ENCODE data around the gene SLC12A2. TPM values are rescaled to one million over a fixed set of nuclear protein-coding genes. Genes with fewer than 3 reads are reported as not detected.
A peak's percentile ranks its signal among the peaks of the same experiment; 100 is the strongest.

SLC12A2 gene
- 100 to 1,000 TPM in 2 of 3 donors, 10 to 100 TPM in 1; 67.6 to 207 (median 151) TPM for total RNA-seq
- long read RNA-seq, donor 1, full-length matches to known transcripts: 6 of 16 reads
- long read RNA-seq, donor 1, partial matches to known transcripts: 7 of 16 reads
- long read RNA-seq, donor 1, other reads (novel, unspliced or antisense): 3 of 16 reads
- long read RNA-seq, donor 2, partial matches to known transcripts: 4 of 23 reads
- long read RNA-seq, donor 2, other reads (novel, unspliced or antisense): 19 of 23 reads

GRCh38 chr5:128083033-128083810, at the start of gene SLC12A2:
Gene SLC12A2 (plus strand): TSS chr5:128083766. CDS start chr5:128083955, 189 bp downstream.
- TF ChIP-seq CTCF (IDR thresholded peaks at IDR 0.05): no peak
- intact Hi-C loops (cut with DNase I, micrococcal nuclease): no loop called here
- ATAC-seq: peak; percentile 88
- DNase-seq: peak; percentile 92 to 96 (median 93)
- Histone ChIP-seq H3K36me3 (ENCODE audit: low read depth) (no peaks in the 10 kb centered on the region), H3K4me3 (peak within 1 kb of the TSS; percentile 81), H3K4me1 (ENCODE audit: low read depth) (peaks cover 17% of the 10 kb centered on the region), H3K9me3 (no peaks in the 10 kb centered on the region)

GRCh38 chr5:128035689-128036088, 47.9 kb upstream of the SLC12A2 start:
- H3K4me1 ChIP-seq (ENCODE audit: low read depth): no peaks in the 10 kb centered on the region
- no peaks in the 10 kb centered on the region for H3K36me3 ChIP-seq (ENCODE audit: low read depth)
- no peaks in the 10 kb centered on the region for H3K9me3 ChIP-seq
- intact Hi-C loops (cut with DNase I, micrococcal nuclease): no loop called here
- DNase-seq (no peak), ATAC-seq (no peak)
- TF ChIP-seq CTCF (IDR thresholded peaks at IDR 0.05): no peak
- no peak overlapping the region for H3K4me3 ChIP-seq

- TF ChIP-seq CTCF (IDR thresholded peaks at IDR 0.05): no peak
- ATAC-seq (no peak), DNase-seq (no peak)
- intact Hi-C loops (cut with DNase I, micrococcal nuclease): no loop called here
- no peaks in the 10 kb centered on the region for H3K36me3 ChIP-seq (ENCODE audit: low read depth)
- H3K9me3 ChIP-seq: no peaks in the 10 kb centered on the region
- no peaks in the 10 kb centered on the region for H3K4me1 ChIP-seq (ENCODE audit: low read depth)
- no peak overlapping the region for H3K4me3 ChIP-seq
Measured at GRCh38 chr5:128036950-128037349, 46.6 kb upstream of the SLC12A2 start.

- no peak overlapping the region for H3K4me3 ChIP-seq
- H3K4me1 ChIP-seq (ENCODE audit: low read depth): no peaks in the 10 kb centered on the region
- H3K36me3 ChIP-seq (ENCODE audit: low read depth): no peaks in the 10 kb centered on the region
- intact Hi-C loops (cut with DNase I, micrococcal nuclease): no loop called here
- TF ChIP-seq CTCF (IDR thresholded peaks at IDR 0.05): no peak
- ATAC-seq: no peak
- no peaks in the 10 kb centered on the region for H3K9me3 ChIP-seq
- DNase-seq: no peak
Measured at GRCh38 chr5:128038643-128039042, 44.9 kb upstream of the SLC12A2 start.

- Histone ChIP-seq H3K4me1 (ENCODE audit: low read depth) (no peaks in the 10 kb centered on the region), H3K9me3 (no peaks in the 10 kb centered on the region), H3K36me3 (ENCODE audit: low read depth) (no peaks in the 10 kb centered on the region), H3K4me3 (no peak overlapping the region)
- intact Hi-C loops (cut with DNase I, micrococcal nuclease): no loop called here
- no peak for TF ChIP-seq CTCF (IDR thresholded peaks at IDR 0.05)
- DNase-seq (no peak), ATAC-seq (peak; percentile 56)
Measured at GRCh38 chr5:128040927-128041326, 42.6 kb upstream of the SLC12A2 start.
